IMR-90 (cell line): ENCODE data around the gene RAB37. TPM values are rescaled to one million over a fixed set of nuclear protein-coding genes. Genes with fewer than 3 reads are reported as not detected.
A peak's percentile ranks its signal among the peaks of the same experiment; 100 is the strongest.

Source experiments
- ATAC-seq: fragments of 200-7000 bp; cut with Tn5 transposase; 2 replicates; pipeline ENCODE4 v1.9.1; 2020; ENCODE audit warnings: low read depth, mild to moderate bottlenecking, moderate library complexity
- BruUV-seq: library from RNA; stranded (reverse); fragments of 400-500 nt; replicated peaks from 2 replicates; lab custom pipeline; 2021; lab: Mats Ljungman, UMichigan
- CTCF ChIA-PET: fragments of 300-600 bp; formaldehyde crosslinking; extraction: SDS; loops from one replicate; lab custom pipeline; 2021; ENCODE audit warnings: antibody characterized with exemption; lab: Yijun Ruan, JAX
- POLR2A ChIA-PET: fragments of 300-600 bp; sonication (Branson Sonifier 250); formaldehyde crosslinking; loops from one replicate; lab custom pipeline; 2022; ENCODE audit warnings: antibody characterized with exemption; ENCODE audit not compliant: unreplicated experiment; lab: Charles Lee
- DNase-seq: peaks from one replicate; pipeline ENCODE4 v3.0.0; 2013
- H2AFZ ChIP-seq: replicated peaks from 2 replicates; pipeline ENCODE3; 2013; ENCODE audit warnings: low read length, mild to moderate bottlenecking; ENCODE audit not compliant: poor library complexity
- H2AK5ac ChIP-seq: 2 replicates; pipeline ENCODE4 v1.6.1; 2013; ENCODE audit warnings: low read depth, low read length, inconsistent platforms
- H2AK9ac ChIP-seq: replicated peaks from 2 replicates; pipeline ENCODE3; 2013; ENCODE audit warnings: mild to moderate bottlenecking, low read depth, low read length, moderate library complexity; ENCODE audit not compliant: poor library complexity
- H2BK120ac ChIP-seq: 2 replicates; pipeline ENCODE4 v1.6.1; 2013; ENCODE audit warnings: low read depth, low read length, inconsistent platforms
- H2BK15ac ChIP-seq: 3 replicates; pipeline ENCODE4 v1.6.1; 2013; ENCODE audit warnings: low read depth, low read length, inconsistent platforms
- H2BK20ac ChIP-seq: 2 replicates; pipeline ENCODE4 v1.6.1; 2013; ENCODE audit warnings: low read depth, mild to moderate bottlenecking, inconsistent platforms, low read length, moderate library complexity
- H2BK5ac ChIP-seq: 2 replicates; pipeline ENCODE4 v1.6.1; 2013; ENCODE audit warnings: mild to moderate bottlenecking, low read depth, low read length, inconsistent platforms; ENCODE audit not compliant: poor library complexity, severe bottlenecking
- H3K14ac ChIP-seq: replicated peaks from 2 replicates; pipeline ENCODE4 v1.6.1; 2013; ENCODE audit warnings: low read depth, low read length, inconsistent platforms
- H3K18ac ChIP-seq: 2 replicates; pipeline ENCODE4 v1.6.1; 2013; ENCODE audit warnings: low read depth, low read length, control low read depth
- H3K23ac ChIP-seq: 2 replicates; pipeline ENCODE4 v1.6.1; 2013; ENCODE audit warnings: low read depth, low read length, inconsistent platforms
- H3K27ac ChIP-seq: 2 replicates; pipeline ENCODE4 v1.5.1; 2013; ENCODE audit warnings: mild to moderate bottlenecking, control low read depth, low read length; ENCODE audit not compliant: insufficient read depth
- H3K27me3 ChIP-seq: 2 replicates; pipeline ENCODE4 v1.6.1; 2013; ENCODE audit warnings: low read length; ENCODE audit not compliant: control insufficient read depth, insufficient read depth
- H3K36me3 ChIP-seq: 2 replicates; pipeline ENCODE4 v1.6.1; 2013; ENCODE audit warnings: low read length, mixed read lengths; ENCODE audit not compliant: control insufficient read depth, insufficient read depth
- H3K4ac ChIP-seq: 2 replicates; pipeline ENCODE4 v1.6.1; 2013; ENCODE audit warnings: low read depth, low read length, inconsistent platforms
- H3K4me1 ChIP-seq: 2 replicates; pipeline ENCODE4 v1.6.1; 2013; ENCODE audit warnings: low read length, mixed read lengths; ENCODE audit not compliant: control insufficient read depth, insufficient read depth
- H3K4me2 ChIP-seq: 2 replicates; pipeline ENCODE4 v1.6.1; 2013; ENCODE audit warnings: low read depth, mild to moderate bottlenecking, control low read depth, low read length, moderate library complexity
- H3K4me3 ChIP-seq: 2 replicates; pipeline ENCODE4 v1.5.1; 2013; ENCODE audit warnings: low read depth, mild to moderate bottlenecking, control low read depth, low read length, moderate library complexity; ENCODE audit not compliant: insufficient read depth
- H3K56ac ChIP-seq: 2 replicates; pipeline ENCODE4 v1.6.1; 2013; ENCODE audit warnings: low read length, inconsistent platforms; ENCODE audit not compliant: insufficient read depth; ENCODE audit errors: extremely low read depth
- H3K79me1 ChIP-seq, 2 experiments: 2 replicates each; pipeline ENCODE4 v1.6.1; 2013; ENCODE audit warnings: low read length in 2 of 2, inconsistent platforms in 1 of 2, low read depth in 1 of 2
- H3K9ac ChIP-seq: 2 replicates; pipeline ENCODE4 v1.6.1; 2013; ENCODE audit warnings: low read depth, low read length, control low read depth
- H3K9me1 ChIP-seq: 2 replicates; pipeline ENCODE4 v1.6.1; 2013; ENCODE audit warnings: low read length, inconsistent platforms; ENCODE audit not compliant: insufficient read depth
- H3K9me3 ChIP-seq: 2 replicates; pipeline ENCODE4 v1.6.1; 2013; ENCODE audit warnings: low read length; ENCODE audit not compliant: control insufficient read depth, insufficient read depth
- H4K20me1 ChIP-seq: 2 replicates; pipeline ENCODE4 v1.6.1; 2013; ENCODE audit warnings: low read length, inconsistent platforms; ENCODE audit not compliant: insufficient read depth
- H4K5ac ChIP-seq: 2 replicates; pipeline ENCODE4 v1.6.1; 2013; ENCODE audit warnings: mild to moderate bottlenecking, low read depth, low read length, control low read depth
- H4K8ac ChIP-seq, 2 experiments: 2 replicates each; pipeline ENCODE4 v1.6.1; 2013; ENCODE audit warnings: low read depth in 2 of 2, low read length in 2 of 2, control low read depth in 1 of 2, inconsistent platforms in 1 of 2
- H4K91ac ChIP-seq: 2 replicates; pipeline ENCODE4 v1.6.1; 2013; ENCODE audit warnings: low read depth, low read length, inconsistent platforms; ENCODE audit not compliant: insufficient read depth
- MAFK ChIP-seq: IDR thresholded peaks from 2 replicates; pipeline ENCODE4 v1.6.1; 2012; ENCODE audit warnings: low read depth, low read length, improper control_type of control experiment
- RAD21 ChIP-seq: IDR thresholded peaks from 2 replicates; pipeline ENCODE4 v1.6.1; 2012; ENCODE audit warnings: low read length, improper control_type of control experiment
- RFX5 ChIP-seq: IDR thresholded peaks from 2 replicates; pipeline ENCODE4 v1.8.0; 2012; ENCODE audit warnings: low read depth, mild to moderate bottlenecking, low read length, moderate library complexity
- SMC3 ChIP-seq: fragments of 150-350 bp; IDR thresholded peaks from 2 replicates; pipeline ENCODE4 v1.6.1; 2016; ENCODE audit warnings: low read depth, mild to moderate bottlenecking, antibody characterized with exemption, low read length, moderate library complexity
- WGBS, 2 experiments: methylation state at CpG; one replicate each; pipeline versions ENCODE4 v1.1.5 to v1.1.7; 2013; ENCODE audit warnings: missing lambda C conversion rate in 2 of 2; ENCODE audit not compliant: insufficient read length in 1 of 2; ENCODE audit errors: extremely low coverage in 2 of 2; 5-methylcytosine and 5-hydroxymethylcytosine counted together
- dilution Hi-C: fragments of 300-500 bp; cut with HindIII; formaldehyde crosslinking; loops from one replicate; pipeline ENCODE4 v1.14.3; 2018; ENCODE audit warnings: low sequenced_read_pairs; ENCODE audit not compliant: unreplicated experiment
- in situ Hi-C: fragments of 300-500 bp; cut with MboI; formaldehyde crosslinking; loops from 3 replicates; pipeline ENCODE4 v1.14.3; 2019; ENCODE audit warnings: low sequenced_read_pairs, inconsistent platforms, mixed read lengths
- intact Hi-C: fragments of 100-400 bp; cut with micrococcal nuclease; formaldehyde crosslinking; loops from 2 replicates; pipeline ENCODE4 v1.10.0; 2022
- polyA plus RNA-seq, 3 experiments: library from polyadenylated mRNA; depleted of rRNA; stranded (reverse); fragments of >200 nt; gene quantifications; 2 replicates each; pipeline ENCODE4 v1.2.3, GENCODE V29; 2012; ENCODE audit warnings: low replicate concordance in 1 of 3
- total RNA-seq: library from RNA; depleted of rRNA; stranded (reverse); fragments of >200 nt; gene quantifications from 2 replicates; pipeline ENCODE4 v1.2.3, GENCODE V29; 2012
- TF ChIP-seq, protein P1 (sequence below): conservative IDR thresholded peaks from 2 replicates; pipeline ENCODE4 v1.5.1; 2012; ENCODE audit warnings: mild to moderate bottlenecking, low read depth, low read length, improper control_type of control experiment

The RAB37 gene
- total and polyA plus RNA-seq, 2 of the 4 experiments (the other 2 are of a cell fraction) = 0.19 TPM; not detected in 1

DNA sequence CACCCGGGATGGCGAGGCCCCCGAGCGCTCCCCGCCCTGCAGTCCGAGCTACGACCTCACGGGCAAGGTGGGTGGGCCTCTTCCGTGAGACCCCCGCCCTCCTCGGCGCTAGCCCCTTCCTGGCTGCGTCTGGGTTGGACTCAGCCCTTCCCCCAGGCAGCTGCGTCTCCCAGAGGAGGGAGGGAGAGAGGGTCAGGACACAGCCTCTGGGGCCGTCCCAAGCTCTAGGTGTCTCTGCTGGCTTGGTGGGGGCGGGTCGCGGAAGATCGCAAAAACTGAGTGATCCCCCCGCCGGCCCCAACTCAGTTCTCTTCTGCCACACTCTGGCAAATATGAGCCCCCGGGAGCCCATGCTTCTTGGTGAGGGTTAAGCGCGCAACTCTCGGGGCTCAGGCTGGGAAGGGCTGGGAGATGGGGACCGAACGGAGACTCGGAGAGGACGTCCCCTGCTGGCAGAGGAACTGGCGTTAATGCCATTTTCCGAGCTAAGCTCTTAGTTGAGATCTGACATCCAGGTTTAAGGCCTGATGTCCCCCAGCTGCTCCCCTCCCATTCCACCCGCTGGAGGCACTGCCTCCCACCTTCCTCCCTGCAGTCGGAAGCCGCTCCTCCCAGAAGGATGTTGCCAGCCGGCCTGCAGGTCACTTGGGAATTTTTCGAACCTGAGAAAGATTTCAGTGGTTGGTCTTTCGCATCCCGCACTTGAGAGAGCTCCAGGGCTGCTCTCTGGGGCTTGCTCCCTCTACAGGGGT is 419 bp downstream of the RAB37 start:
- no peaks in the 10 kb centered on the region for H4K20me1 ChIP-seq
- no peak overlapping the region for H3K9ac ChIP-seq
- H3K4me2 ChIP-seq = no peak overlapping the region; the same call in 1 of the 2 replicates
- no CpG with 5 or more reads among the region's 38 CpGs for WGBS, 2 experiments
- no peaks in the 10 kb centered on the region for H3K79me1 ChIP-seq
- no peak overlapping the region for H3K56ac ChIP-seq
- H2BK120ac ChIP-seq = no peak overlapping the region
- ChIA-PET CTCF (interaction anchor here (0.9 to 2.9 kb wide), 2 partner anchors 49 to 80 kb away, joined by 6 to 29 read pairs; no protein-coding TSS in a partner anchor), POLR2A (no interaction called here)
- H2BK5ac ChIP-seq = no peak overlapping the region
- H2AFZ ChIP-seq = peak overlapping the region; percentile 75
- H2AK9ac ChIP-seq = no peak overlapping the region
- no peak overlapping the region for H3K23ac ChIP-seq
- H2AK5ac ChIP-seq = no peak overlapping the region
- H4K5ac ChIP-seq = no peak overlapping the region
- no peak overlapping the region for H3K18ac ChIP-seq
- DNase-seq (no peak), ATAC-seq (peak; percentile 12)
- in situ Hi-C loops (no loop called here), intact Hi-C loops (loop anchor here (2.0 kb wide), 1 partner anchor 81 kb away; no protein-coding TSS in a partner anchor), dilution Hi-C loops (no loop called here)
- H3K27me3 ChIP-seq = peaks cover 47% of the 10 kb centered on the region
- no peak overlapping the region; the same call in 1 of the 2 replicates for H3K4me3 ChIP-seq
- H2BK20ac ChIP-seq = no peak overlapping the region
- TF ChIP-seq RFX5 (no peak), RAD21 (0 out of 2 replicates have a peak, but pooled peaks have one; percentile 9), SMC3 (no peak), MAFK (no peak)
- TF ChIP-seq, protein P1, sequence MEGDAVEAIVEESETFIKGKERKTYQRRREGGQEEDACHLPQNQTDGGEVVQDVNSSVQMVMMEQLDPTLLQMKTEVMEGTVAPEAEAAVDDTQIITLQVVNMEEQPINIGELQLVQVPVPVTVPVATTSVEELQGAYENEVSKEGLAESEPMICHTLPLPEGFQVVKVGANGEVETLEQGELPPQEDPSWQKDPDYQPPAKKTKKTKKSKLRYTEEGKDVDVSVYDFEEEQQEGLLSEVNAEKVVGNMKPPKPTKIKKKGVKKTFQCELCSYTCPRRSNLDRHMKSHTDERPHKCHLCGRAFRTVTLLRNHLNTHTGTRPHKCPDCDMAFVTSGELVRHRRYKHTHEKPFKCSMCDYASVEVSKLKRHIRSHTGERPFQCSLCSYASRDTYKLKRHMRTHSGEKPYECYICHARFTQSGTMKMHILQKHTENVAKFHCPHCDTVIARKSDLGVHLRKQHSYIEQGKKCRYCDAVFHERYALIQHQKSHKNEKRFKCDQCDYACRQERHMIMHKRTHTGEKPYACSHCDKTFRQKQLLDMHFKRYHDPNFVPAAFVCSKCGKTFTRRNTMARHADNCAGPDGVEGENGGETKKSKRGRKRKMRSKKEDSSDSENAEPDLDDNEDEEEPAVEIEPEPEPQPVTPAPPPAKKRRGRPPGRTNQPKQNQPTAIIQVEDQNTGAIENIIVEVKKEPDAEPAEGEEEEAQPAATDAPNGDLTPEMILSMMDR = peak; percentile 33
- H4K91ac ChIP-seq = no peak overlapping the region
- H2BK15ac ChIP-seq = no peak overlapping the region
- no peak overlapping the region for H3K14ac ChIP-seq
- no TSS peak for BruUV-seq
- H3K36me3 ChIP-seq = no peaks in the 10 kb centered on the region
- H4K8ac ChIP-seq = no peak overlapping the region
- H3K27ac ChIP-seq = no peak overlapping the region
- no peaks in the 10 kb centered on the region for H3K9me3 ChIP-seq
- H3K9me1 ChIP-seq = 0 out of 2 replicates have a peak, but pooled peaks cover 3% of the 10 kb centered on the region
- peaks cover 7% of the 10 kb centered on the region; the same call in 1 of the 2 replicates for H3K4me1 ChIP-seq
- H3K4ac ChIP-seq = no peak overlapping the region
